A673 (cell line): ENCODE data around the gene CLEC4G. TPM values are rescaled to one million over a fixed set of nuclear protein-coding genes. Genes with fewer than 3 reads are reported as not detected.

Source experiments
- BruUV-seq: library from RNA; stranded (reverse); fragments of 400-500 nt; replicated peaks from 2 replicates; lab custom pipeline; 2021; lab: Mats Ljungman, UMichigan
- CTCF ChIA-PET: fragments of 300-600 bp; sonication (Branson Sonifier 250); formaldehyde crosslinking; loops from one replicate; lab custom pipeline; 2022; ENCODE audit warnings: antibody characterized with exemption; lab: Charles Lee
- POLR2A ChIA-PET: fragments of 300-600 bp; sonication (Branson Sonifier 250); formaldehyde crosslinking; loops from one replicate; lab custom pipeline; 2022; ENCODE audit warnings: antibody characterized with exemption; ENCODE audit not compliant: low non-redundant PET; lab: Charles Lee
- DNase-seq: peaks from one replicate; pipeline ENCODE4 v3.0.0-alpha.2; 2015; ENCODE audit warnings: low spot score
- H3K27ac ChIP-seq: fragments of 200-600 bp; sonication (generic); 2 replicates; pipeline ENCODE4 v1.5.1; 2016; ENCODE audit warnings: mixed run types, low read depth, mild to moderate bottlenecking, mixed read lengths, antibody characterized with exemption, low read length; ENCODE audit not compliant: poor library complexity, severe bottlenecking
- H3K27me3 ChIP-seq: fragments of 200-600 bp; sonication (generic); replicated peaks from 2 replicates; pipeline ENCODE4 v1.6.1; 2017; ENCODE audit warnings: mixed run types, low read depth, mild to moderate bottlenecking, mixed read lengths, antibody characterized with exemption, low read length; ENCODE audit not compliant: insufficient read depth, poor library complexity
- H3K36me3 ChIP-seq: fragments of 200-600 bp; sonication (generic); 2 replicates; pipeline ENCODE4 v1.6.1; 2016; ENCODE audit warnings: mixed run types, mild to moderate bottlenecking, mixed read lengths, antibody characterized with exemption, low read length; ENCODE audit not compliant: insufficient read depth, poor library complexity, severe bottlenecking
- H3K4me1 ChIP-seq: fragments of 200-600 bp; sonication (generic); 2 replicates; pipeline ENCODE4 v1.6.1; 2017; ENCODE audit warnings: mixed run types, mild to moderate bottlenecking, mixed read lengths, antibody characterized with exemption, low read length; ENCODE audit not compliant: insufficient read depth, poor library complexity, severe bottlenecking
- H3K4me3 ChIP-seq: fragments of 200-600 bp; sonication (generic); 2 replicates; pipeline ENCODE4 v1.5.1; 2016; ENCODE audit warnings: low read depth, mixed run types, mild to moderate bottlenecking, mixed read lengths, low read length; ENCODE audit not compliant: poor library complexity, severe bottlenecking
- H3K9me3 ChIP-seq: fragments of 200-600 bp; sonication (generic); 2 replicates; pipeline ENCODE4 v1.6.1; 2016; ENCODE audit warnings: mixed run types, low read depth, mild to moderate bottlenecking, mixed read lengths, antibody characterized with exemption, low read length; ENCODE audit not compliant: poor library complexity, severe bottlenecking
- EZH2 ChIP-seq: fragments of 200-600 bp; sonication (generic); IDR thresholded peaks from 2 replicates; pipeline ENCODE4 v1.6.1; 2017; ENCODE audit warnings: borderline replicate concordance, low read depth, mild to moderate bottlenecking, mixed read lengths, antibody characterized with exemption, low read length; ENCODE audit not compliant: poor library complexity, severe bottlenecking
- intact Hi-C: fragments of 100-400 bp; cut with micrococcal nuclease; formaldehyde crosslinking; loops from one replicate; pipeline ENCODE4 v1.10.0; 2022; ENCODE audit not compliant: unreplicated experiment
- total RNA-seq: library from RNA; stranded (reverse); gene quantifications from 2 replicates; pipeline ENCODE4 v1.2.3, GENCODE V29; 2021
- TF ChIP-seq, protein P1 (sequence below): fragments of 300-800, 200-600 bp; sonication (generic); conservative IDR thresholded peaks from 2 replicates; pipeline ENCODE4 v1.5.1; 2017; ENCODE audit warnings: low read depth, mild to moderate bottlenecking, antibody characterized with exemption, low read length, moderate library complexity, mixed read lengths

CLEC4G gene
- total RNA-seq, 1 experiment from 2014 or later = not detected

DNA sequence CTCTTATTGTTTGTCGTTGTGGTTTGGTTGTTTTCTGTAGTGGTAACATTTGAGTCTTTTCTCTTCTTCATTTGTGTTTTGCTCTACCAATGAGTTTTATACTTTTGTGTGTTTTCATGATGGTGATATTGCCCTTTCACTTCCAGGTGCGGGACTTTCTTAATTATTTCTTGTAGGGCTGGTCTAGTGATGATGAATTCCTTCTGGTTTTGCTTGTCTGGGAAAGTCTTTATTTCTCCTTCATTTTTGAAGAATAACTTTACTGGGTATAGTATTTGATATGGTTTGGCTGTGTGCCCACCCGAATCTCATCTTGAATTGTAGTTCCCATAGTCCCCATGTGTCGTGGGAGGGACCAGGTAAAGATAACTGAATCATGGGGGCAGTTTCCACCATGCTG, 24.3 kb upstream of the CLEC4G start:
- ChIA-PET POLR2A (no interaction called here), CTCF (no interaction called here)
- H3K4me3 ChIP-seq = no peak overlapping the region
- DNase-seq = no peak
- H3K27me3 ChIP-seq = no peaks in the 10 kb centered on the region
- intact Hi-C loops = no loop called here
- no peak overlapping the region for H3K27ac ChIP-seq
- no peak for TF ChIP-seq EZH2
- TF ChIP-seq, protein P1, sequence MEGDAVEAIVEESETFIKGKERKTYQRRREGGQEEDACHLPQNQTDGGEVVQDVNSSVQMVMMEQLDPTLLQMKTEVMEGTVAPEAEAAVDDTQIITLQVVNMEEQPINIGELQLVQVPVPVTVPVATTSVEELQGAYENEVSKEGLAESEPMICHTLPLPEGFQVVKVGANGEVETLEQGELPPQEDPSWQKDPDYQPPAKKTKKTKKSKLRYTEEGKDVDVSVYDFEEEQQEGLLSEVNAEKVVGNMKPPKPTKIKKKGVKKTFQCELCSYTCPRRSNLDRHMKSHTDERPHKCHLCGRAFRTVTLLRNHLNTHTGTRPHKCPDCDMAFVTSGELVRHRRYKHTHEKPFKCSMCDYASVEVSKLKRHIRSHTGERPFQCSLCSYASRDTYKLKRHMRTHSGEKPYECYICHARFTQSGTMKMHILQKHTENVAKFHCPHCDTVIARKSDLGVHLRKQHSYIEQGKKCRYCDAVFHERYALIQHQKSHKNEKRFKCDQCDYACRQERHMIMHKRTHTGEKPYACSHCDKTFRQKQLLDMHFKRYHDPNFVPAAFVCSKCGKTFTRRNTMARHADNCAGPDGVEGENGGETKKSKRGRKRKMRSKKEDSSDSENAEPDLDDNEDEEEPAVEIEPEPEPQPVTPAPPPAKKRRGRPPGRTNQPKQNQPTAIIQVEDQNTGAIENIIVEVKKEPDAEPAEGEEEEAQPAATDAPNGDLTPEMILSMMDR = no peak
- no TSS peak for BruUV-seq
- peaks cover 13% of the 10 kb centered on the region for H3K9me3 ChIP-seq
- no peaks in the 10 kb centered on the region for H3K36me3 ChIP-seq
- no peaks in the 10 kb centered on the region for H3K4me1 ChIP-seq

DNA sequence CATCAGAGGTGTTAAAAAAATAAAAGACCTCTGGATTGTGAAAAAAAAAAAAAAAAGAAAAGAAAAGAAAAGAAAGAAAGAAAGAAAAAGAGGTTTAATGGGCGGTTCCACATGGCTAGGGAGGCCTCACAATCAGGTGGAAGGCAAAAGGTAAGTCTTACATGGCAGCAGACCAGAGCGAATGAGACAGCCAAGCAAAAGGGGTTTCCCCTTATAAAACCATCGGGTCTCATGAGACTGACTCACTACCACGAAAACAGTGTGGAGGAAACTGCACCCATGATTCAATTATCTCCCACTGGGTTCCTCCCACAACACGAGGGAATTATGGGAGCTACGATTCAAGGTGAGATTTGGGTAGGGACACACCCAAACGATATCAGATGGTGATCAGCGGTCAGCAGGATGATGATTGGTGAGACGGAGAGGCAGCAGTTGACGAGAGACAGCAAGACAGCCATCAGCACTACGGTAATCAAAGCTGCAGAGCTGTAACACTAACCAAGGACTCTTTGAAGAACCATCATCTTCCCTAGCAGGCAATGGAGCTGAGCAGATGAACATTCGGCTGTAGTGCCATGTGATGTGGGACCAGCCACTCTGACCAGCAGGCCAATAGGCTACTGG, 19.4 kb upstream of the CLEC4G start:
- no TSS peak for BruUV-seq
- H3K4me1 ChIP-seq = no peaks in the 10 kb centered on the region
- ChIA-PET POLR2A (no interaction called here), CTCF (no interaction called here)
- H3K36me3 ChIP-seq = no peaks in the 10 kb centered on the region
- H3K27ac ChIP-seq = no peak overlapping the region
- no peaks in the 10 kb centered on the region for H3K27me3 ChIP-seq
- no peak for TF ChIP-seq EZH2
- TF ChIP-seq, protein P1 = no peak
- DNase-seq = no peak
- intact Hi-C loops = no loop called here
- no peak overlapping the region for H3K4me3 ChIP-seq
- no peaks in the 10 kb centered on the region for H3K9me3 ChIP-seq

DNA sequence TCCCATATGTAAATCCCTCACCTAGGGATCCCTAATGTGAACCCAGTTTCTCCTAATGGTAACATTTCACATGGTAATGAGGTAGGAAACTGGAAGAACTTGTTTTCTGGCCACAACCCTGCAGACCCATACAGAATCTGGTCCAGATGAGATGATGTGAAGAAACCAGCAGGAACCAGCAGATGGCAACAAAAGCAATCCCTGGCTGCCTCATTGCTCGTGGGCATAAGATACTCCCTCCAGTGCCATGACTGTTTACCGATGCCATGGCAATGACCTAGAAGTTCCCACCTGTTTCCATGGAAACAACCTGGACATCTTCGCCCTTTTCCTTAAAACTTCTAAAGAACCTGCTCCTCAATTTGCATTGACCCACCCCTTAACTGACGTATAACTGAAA, 16.8 kb upstream of the CLEC4G start:
- H3K4me1 ChIP-seq = no peaks in the 10 kb centered on the region
- peaks cover 6% of the 10 kb centered on the region for H3K27me3 ChIP-seq
- POLR2A ChIA-PET = no interaction called here
- no peaks in the 10 kb centered on the region for H3K9me3 ChIP-seq
- H3K27ac ChIP-seq = no peak overlapping the region
- no peaks in the 10 kb centered on the region for H3K36me3 ChIP-seq
- no peak for TF ChIP-seq EZH2
- TF ChIP-seq, protein P1 = peak; percentile 46
- intact Hi-C loops = no loop called here
- DNase-seq = peak; percentile 27
- CTCF ChIA-PET = no interaction called here
- no peak overlapping the region for H3K4me3 ChIP-seq
- no TSS peak for BruUV-seq
